Stimulated activated CD4-positive, alpha-beta T cell treated with anti-CD3 and anti-CD28 coated beads, Interleukin-1b, Interleukin-23, amount 100 ng/mL, for 48 hours (primary cell): ENCODE measurements around the gene ZRANB1.
"Not testable (repeated sequence)": the region's sequence is repeated elsewhere in the genome, so short reads cannot be mapped to it uniquely, and the experiment has no call there.

ENCODE experiments used
- DNase-seq: peaks from one replicate; pipeline ENCODE4 v3.0.0-alpha.2; 2020

ZRANB1 gene

GRCh38 chr10:124967255-124967654, 25.3 kb downstream of the ZRANB1 start:
- no peak for DNase-seq

- DNase-seq = no peak
Measured at GRCh38 chr10:124971276-124971675, 29.4 kb downstream of the ZRANB1 start.

GRCh38 chr10:124972637-124973036, 30.7 kb downstream of the ZRANB1 start:
- DNase-seq = no peak

GRCh38 chr10:124974131-124974530, 32.2 kb downstream of the ZRANB1 start:
- DNase-seq = no peak

- DNase-seq = no peak
Measured at GRCh38 chr10:124975977-124976514, 34.1 kb downstream of the ZRANB1 start.

- no peak for DNase-seq
Measured at GRCh38 chr10:124977161-124977560, 35.2 kb downstream of the ZRANB1 start.

- DNase-seq = no peak
Measured at GRCh38 chr10:124977648-124978375, 35.9 kb downstream of the ZRANB1 start.

GRCh38 chr10:124978376-124978725, 36.4 kb downstream of the ZRANB1 start:
- no peak for DNase-seq

GRCh38 chr10:124983321-124983720, 41.4 kb downstream of the ZRANB1 start:
- no peak for DNase-seq

- no peak for DNase-seq
Measured at GRCh38 chr10:124984376-124984775, 42.5 kb downstream of the ZRANB1 start.

- no peak for DNase-seq
Measured at GRCh38 chr10:124985162-124985561, 43.2 kb downstream of the ZRANB1 start.

- DNase-seq = no peak
Measured at GRCh38 chr10:124987788-124988187, 45.9 kb downstream of the ZRANB1 start.

- DNase-seq = not testable (repeated sequence)
Measured at GRCh38 chr10:124988753-124989152, 46.8 kb downstream of the ZRANB1 start.

- DNase-seq = no peak
Measured at GRCh38 chr10:124989526-124989925, 47.6 kb downstream of the ZRANB1 start.

GRCh38 chr10:124990671-124991625, 49.0 kb downstream of the ZRANB1 start:
- no peak for DNase-seq

GRCh38 chr10:124991835-124992234, 49.9 kb downstream of the ZRANB1 start:
- DNase-seq = no peak

- no peak for DNase-seq
Measured at GRCh38 chr10:124992462-124993344, 50.8 kb downstream of the ZRANB1 start.

GRCh38 chr10:124993345-124993708, 51.4 kb downstream of the ZRANB1 start:
- no peak for DNase-seq

- no peak for DNase-seq
Measured at GRCh38 chr10:124993736-124994451, 52.0 kb downstream of the ZRANB1 start.

- no peak for DNase-seq
Measured at GRCh38 chr10:124994573-124995473, 52.9 kb downstream of the ZRANB1 start.

- no peak for DNase-seq
Measured at GRCh38 chr10:124995605-124996004, 53.7 kb downstream of the ZRANB1 start.
